Measurements from ENCODE around the gene IQCE. TPM values are rescaled to one million over a fixed set of nuclear protein-coding genes. Genes with fewer than 3 reads are reported as not detected.

The IQCE gene
- total RNA-seq, 1 experiment from 2014 or later, result 35.5 TPM

GRCh38 chr7:2646336-2646679 lies 87.5 kb downstream of the IQCE start:
- no peak for DNase-seq (ENCODE audit: low spot score)

DNA sequence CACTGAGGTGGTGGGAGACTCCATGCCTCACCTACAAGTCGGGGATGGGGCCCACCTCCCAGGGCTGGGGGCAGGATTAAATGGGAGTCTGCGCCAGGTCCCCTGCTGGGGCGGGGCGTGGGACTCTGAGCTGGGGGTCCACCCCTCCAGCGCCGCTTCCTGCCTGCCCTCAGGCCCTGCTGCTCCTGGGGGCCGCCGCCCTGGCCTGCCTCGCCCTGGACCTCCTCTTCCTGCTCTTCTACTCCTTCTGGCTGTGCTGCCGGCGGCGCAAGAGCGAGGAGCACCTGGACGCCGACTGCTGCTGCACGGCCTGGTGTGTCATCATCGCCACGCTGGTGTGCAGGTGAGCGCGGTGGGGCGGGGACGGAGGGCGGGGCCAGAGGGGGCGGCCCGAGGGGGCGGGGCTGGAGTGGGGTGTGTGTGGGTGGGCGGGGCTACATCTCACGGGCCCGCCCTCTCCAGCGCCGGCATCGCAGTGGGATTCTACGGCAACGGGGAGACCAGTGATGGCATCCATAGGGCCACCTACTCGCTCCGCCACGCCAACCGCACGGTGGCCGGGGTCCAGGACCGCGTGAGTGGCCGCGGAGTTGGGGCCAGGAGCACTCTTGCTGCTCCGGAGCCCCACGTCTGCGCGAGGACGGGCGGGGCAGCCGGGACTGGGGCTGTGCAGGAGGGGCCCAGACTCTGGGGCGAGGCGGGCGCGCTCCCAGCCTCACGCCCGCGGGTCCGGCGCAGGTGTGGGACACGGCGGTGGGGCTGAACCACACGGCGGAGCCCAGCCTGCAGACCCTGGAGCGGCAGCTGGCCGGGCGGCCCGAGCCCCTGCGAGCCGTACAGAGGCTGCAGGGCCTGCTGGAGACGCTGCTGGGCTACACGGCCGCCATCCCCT lies 88.1 kb downstream of the IQCE start:
- DNase-seq (ENCODE audit: low spot score), result no peak

DNA sequence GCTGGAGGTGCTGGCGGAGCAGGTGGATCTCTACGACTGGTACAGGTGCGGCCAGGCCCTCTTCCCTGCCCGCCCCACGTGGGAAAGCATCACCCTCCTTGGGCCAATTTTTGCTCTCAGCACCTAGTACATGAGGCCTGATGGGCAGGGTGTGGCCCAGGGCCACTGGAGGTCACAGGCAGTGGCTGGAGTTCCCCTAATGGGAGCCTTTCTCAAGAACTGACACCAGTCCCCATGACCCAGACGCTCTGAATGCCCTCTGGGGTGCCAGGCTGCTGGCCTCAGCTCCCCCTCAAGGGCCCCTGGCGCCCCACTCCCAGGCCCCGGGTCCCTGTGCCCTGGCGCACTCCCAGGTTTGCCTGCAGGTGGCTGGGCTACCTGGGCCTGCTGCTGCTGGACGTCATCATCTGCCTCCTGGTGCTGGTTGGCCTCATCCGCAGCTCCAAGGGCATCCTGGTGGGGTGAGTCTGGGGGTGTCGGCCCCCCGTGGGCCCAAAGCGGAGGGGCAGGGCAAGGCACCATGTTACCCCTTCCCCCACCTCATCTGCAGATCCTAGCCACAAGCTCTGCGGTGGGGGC lies 88.9 kb downstream of the IQCE start:
- DNase-seq (ENCODE audit: low spot score), result no peak

DNA sequence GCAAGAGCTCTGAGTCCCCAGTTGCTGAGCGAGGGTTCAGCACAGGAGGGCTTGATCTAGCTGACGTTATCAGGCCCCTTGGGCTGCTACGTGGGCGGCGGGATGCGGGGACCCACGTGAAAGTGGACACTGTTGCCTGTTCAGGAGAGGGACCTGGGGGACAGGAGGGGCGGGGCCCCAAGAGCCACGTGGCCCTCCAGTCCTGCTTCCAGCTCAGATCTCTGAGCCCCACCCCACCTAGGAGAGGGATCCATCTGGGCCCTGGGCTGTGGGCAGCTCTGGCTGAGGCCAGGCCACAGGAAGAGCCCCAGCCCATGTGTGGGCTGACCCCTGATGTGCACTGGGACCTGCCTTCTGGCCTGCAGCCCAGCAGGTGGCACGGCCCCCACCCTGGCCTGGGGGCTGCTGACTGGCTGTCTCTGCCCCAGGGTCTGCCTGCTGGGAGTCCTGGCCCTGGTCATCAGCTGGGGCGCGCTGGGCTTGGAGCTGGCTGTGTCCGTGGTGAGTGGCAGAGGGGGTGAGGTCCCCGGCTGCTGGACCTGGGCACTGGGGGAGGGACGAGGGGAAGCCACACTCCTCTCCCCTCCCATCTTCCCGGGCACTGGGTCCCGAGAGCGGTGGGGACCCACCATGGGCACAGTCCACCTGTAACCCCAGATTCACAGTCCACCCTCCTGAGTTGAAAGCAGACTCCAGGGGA lies 90.5 kb downstream of the IQCE start:
- no peak for DNase-seq (ENCODE audit: low spot score)

DNA sequence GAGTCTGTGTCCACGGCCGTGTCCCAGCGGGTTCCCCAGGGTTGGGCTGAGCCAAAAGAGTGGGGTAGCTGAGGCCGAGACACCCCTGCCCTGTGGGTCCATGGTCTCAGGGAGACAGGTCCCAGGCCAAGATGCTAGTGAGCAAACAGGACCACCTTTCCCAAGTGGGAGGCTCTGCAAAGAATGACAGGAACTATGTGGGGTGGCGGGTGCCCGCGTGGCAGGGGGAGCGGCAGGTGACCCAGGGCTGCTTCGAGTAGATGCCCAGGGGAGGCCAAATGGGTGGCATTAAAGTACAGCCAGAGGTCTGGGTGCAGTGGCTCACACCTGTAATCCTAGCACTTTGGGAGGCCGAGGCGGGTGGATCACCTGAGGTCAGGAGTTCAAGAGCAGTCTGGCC lies 91.2 kb downstream of the IQCE start:
- DNase-seq (ENCODE audit: low spot score), result no peak

DNA sequence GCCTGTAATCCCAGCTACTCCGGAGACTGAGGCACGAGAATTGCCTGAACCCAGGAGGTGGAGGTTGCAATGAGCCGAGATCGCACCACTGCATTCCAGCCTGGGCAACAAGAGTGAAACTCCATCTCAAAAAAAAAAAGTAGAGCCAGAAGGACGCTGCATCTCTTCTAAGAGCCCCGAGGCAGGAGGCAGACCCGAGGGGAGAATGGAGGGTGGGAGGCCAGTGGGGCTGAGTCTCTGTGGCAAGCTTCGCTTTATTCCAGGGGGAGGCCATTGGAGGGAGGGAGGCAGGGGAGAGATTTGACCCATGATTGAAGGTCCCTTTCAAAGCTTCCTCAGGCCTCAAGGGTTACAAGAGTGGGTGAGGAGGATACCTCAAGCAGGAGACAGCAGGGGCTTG lies 91.7 kb downstream of the IQCE start:
- DNase-seq (ENCODE audit: low spot score), result no peak

DNA sequence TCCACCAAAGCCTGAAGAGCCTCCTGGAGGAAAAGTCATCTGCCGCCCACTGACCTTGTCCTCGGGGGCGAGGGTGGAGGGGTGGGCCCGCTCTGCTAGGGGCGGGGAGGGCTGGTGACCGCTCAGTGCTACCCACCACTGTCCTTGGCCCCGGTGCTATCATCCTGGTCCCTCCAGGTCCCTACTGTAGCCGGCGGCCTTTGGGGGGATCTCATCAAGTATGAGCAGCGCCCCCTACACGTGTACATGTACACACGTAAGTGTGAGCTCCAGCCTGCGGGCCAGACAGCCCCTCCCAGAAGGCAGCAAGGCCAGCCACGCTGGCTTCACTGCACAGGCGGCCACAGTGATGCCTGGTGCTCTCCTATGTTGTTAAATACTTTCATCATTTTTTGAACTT lies 92.6 kb downstream of the IQCE start:
- DNase-seq (ENCODE audit: low spot score), result no peak

DNA sequence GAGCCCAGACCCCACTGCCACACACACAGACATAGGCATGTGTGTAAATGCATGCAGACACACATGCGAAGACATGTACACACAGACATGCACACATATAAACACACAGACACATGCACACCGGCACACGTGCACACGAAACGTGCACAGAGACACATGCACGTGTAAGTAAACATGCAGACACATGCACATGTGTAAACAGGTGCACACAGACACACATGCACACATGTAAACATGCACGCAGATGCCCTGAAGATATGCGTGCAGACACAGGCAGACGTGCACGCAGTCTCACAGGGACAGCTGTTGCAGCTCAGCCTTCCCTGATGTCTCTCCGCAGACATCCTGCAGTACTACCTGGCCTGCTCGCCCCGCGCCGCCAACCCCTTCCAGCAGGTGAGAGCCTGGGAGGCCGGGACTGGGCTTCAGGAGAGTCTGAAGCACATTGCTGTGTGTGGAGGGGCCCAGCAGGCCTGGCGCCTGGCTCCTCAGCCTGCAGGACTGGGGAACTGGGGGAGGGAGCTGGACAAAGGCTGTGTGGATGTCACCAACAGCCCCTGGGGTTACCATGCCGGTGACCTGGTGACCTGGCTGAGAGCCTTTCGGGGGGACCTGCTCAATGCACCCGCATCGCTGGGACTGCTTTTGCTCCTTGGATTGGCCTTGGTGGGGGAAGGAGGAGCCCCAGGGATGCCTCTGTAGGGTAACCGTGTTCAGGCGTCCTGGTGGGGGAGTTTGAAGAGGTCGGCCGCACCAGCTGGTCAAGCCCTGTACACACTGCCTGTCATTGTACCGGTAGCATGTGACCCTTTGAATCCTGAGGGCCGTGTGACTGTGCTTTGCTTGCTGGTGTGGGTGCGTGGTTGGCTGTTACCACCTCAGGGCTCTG lies 93.3 kb downstream of the IQCE start:
- DNase-seq (ENCODE audit: low spot score), result no peak

GRCh38 chr7:2652736-2653060 lies 93.9 kb downstream of the IQCE start:
- DNase-seq (ENCODE audit: low spot score), result no peak

DNA sequence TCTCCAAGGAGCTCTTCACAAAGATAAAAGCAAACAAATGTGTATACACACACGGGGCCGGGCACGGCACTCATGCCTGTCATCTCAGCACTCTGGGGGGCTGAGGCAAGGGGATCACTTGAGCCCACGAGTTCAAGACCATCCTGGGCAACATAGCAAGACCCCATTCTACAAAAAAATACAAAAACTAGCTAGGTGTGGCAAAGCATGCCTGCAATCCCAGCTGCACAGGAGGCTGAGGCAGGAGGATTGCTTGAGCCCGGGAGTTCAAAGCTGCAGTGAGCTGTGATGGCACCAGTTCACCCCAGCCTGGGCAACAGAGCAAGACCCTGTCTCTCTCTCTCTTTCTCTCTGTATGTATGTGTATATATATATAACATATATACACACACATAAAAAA lies 95.3 kb downstream of the IQCE start:
- DNase-seq (ENCODE audit: low spot score), result no peak

DNA sequence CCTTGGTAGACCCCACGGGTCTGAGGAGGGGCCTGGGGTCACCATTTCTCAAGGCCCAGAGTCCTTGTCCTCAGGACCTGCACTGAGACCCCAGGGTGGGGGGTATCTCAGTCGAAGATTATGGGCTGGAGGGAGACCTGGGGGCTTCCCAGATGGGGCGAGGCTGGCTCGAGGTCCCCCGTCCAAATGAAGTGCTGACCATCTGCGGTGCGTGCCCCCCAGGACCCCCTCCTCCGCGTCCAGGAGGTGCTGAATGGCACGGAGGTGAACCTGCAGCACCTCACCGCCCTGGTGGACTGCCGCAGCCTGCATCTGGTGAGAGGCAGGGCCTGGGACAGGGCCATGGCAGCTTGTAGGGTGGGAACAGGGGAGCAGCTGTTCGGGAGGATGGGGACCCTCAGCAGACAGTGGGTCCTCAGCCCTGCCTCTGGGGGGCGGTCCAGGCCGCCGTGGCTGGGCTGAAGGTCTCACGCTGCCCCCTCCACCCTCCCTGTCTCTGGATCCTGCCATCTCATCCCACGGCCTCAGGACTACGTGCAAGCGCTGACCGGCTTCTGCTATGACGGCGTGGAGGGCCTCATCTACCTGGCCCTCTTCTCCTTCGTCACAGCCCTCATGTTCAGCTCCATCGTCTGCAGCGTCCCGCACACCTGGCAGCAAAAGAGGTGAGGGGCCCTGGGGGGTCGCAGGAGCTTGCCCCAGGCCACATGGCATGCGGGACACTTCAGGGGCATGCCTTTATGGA lies 97.3 kb downstream of the IQCE start:
- DNase-seq (ENCODE audit: low spot score), result no peak

- DNase-seq (ENCODE audit: low spot score), result no peak
These were observed 98.4 kb downstream of the IQCE start for GRCh38 chr7:2657208-2657607.

DNA sequence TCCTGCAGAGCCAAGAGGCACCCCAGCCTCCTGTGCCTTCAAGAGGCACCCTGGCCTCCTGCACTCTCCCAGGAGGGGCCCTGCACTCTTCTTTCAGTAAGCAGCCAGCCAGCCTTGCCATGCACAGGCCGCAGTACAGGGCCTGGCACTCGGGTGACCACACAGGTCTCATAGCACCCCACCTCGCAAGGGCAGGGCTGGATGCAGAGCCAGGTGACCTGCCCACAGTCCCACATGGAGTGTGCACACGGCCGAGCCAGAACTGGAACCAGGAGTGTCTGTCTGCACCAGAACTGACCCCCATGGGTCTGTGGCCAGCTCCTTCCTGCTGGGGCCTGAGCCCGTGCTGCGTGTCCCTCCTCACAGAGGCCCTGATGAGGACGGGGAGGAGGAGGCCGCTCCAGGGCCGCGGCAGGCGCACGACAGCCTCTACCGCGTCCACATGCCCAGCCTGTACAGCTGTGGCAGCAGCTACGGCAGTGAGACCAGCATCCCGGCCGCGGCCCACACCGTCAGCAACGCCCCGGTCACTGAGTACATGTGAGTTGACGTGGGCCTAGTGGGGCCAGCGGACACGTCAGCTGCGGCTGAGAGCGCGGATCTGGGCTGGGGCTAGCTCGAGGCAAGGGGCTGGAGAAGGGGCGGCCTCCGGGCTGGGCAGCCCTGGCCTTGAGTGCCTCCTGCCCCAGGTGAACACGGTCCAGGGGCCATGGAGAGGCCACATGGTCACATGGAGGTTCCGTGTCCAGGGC lies 99.3 kb downstream of the IQCE start:
- no peak for DNase-seq (ENCODE audit: low spot score)

GRCh38 chr7:2658941-2659340 lies 100.2 kb downstream of the IQCE start:
- no peak for DNase-seq (ENCODE audit: low spot score)

- DNase-seq (ENCODE audit: low spot score), result no peak
These were observed 101.0 kb downstream of the IQCE start for GRCh38 chr7:2659556-2660358.

DNA sequence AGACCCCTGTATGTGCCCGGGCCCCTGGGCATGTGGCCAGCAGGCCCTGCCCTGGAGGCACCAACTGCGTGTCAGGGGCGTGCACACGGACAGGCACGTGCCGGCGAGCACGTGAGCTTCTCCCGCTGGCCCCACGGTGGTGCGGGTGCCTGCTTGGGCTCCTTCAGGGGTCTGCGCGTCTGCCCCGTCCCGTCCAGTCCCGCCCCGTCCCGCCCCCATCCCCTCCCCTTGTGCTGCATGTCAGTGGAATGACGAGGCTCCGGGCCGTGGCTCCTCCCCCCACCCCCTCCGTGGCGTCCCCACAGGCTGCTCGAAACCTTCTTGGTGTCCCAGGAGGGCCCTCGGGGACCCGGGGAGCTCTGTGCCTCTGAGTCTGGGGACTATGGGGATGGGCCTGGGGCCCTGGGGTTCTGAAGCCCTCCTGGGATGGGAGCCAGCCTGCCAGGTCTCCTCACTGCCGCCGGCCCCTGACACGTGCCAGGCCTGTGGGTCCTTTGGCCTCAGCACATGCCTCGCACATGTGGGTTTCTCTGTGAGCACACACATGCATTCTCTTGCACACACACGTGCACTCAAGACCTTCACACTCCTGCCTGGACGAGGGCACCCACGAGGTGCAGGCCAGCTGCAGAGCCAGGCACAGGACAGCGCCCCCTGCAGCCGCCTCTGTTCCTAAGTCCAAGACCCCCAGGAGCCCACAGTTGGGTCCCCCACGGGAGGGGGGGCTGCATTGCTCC lies 101.7 kb downstream of the IQCE start:
- DNase-seq (ENCODE audit: low spot score), result no peak

DNA sequence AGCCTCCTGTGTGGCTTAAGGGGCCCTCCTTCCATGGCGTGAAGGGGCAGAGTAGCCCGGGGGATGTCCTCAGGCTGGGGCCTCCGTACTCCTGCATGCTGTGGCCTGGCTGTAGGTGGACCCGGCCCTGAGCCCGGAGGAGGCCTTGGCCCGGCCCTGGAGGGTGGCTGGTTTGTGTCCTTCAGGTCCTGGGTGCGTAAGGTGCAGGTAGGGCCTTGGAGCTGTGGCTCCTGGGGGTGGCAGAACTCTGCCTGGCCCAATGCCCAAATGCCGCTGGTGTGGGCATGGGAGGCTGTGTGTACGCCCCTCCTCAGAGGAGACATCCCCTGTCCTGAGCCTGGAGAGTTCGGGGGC lies 102.3 kb downstream of the IQCE start:
- DNase-seq (ENCODE audit: low spot score), result no peak

DNA sequence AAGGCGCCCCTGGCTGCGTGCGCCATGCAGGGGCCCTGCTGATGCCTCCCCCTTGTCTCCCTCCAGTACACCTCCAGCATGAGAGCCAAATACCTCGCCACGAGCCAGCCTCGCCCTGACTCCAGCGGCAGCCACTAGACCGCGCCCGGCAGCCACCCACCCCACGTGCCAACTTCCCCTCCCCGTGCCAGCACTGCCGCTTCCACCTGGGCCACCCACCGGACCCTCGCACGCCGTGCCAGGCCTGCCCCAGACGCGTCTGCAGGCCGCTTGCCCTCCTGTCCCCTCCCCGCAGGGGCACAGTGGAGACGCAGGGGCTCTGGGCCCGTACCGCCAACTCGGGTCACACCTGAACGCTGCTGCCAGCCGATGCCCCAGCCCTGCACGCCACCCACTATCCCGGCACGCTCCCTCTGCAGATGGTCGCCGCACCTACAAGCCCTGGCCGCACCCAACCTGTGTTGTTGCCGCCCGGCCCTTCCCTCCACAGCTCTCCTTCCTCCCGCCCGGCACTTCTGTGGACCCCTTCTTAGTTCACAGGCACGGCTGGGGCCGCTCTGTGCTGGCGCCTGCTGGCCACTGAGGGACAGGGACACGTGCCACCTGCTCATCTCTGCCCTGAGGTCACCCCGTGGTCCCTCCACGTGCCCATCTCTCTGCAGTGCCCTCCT lies 103.0 kb downstream of the IQCE start:
- no peak for DNase-seq (ENCODE audit: low spot score)
